Endothelial cell of umbilical vein (primary cell): ENCODE results near the gene ZFP36. TPM values are rescaled to one million over a fixed set of nuclear protein-coding genes. Genes with fewer than 3 reads are reported as not detected.
"Not testable (repeated sequence)": the region's sequence is repeated elsewhere in the genome, so short reads cannot be mapped to it uniquely, and the experiment has no call there.

Experiments used
- BruUV-seq: library from RNA; stranded (reverse); fragments of 400-500 nt; replicated peaks from 2 replicates; lab custom pipeline; 2021; lab: Mats Ljungman, UMichigan
- CTCF ChIA-PET: fragments of 300-600, 350-600 bp; sonication (Branson Sonifier 250); formaldehyde crosslinking; loops from one replicate; lab custom pipeline; 2021; ENCODE audit warnings: antibody characterized with exemption, inconsistent platforms; lab: Charles Lee
- POLR2A ChIA-PET: fragments of 300-600, 350-600 bp; sonication (Branson Sonifier 250); formaldehyde crosslinking; loops from one replicate; lab custom pipeline; 2021; ENCODE audit warnings: antibody characterized with exemption, inconsistent platforms; lab: Charles Lee
- DNase-seq: peaks from one replicate; pipeline ENCODE4 v3.0.0-alpha.2; 2011; ENCODE audit warnings: low read depth, low spot score
- FAIRE-seq: peaks from 2 replicates; lab custom pipeline; 2011; peaks lifted over from hg19 to GRCh38; lab: Jason Lieb, UNC
- H2AFZ ChIP-seq: 2 replicates; pipeline ENCODE4 v1.6.0; 2012; ENCODE audit warnings: low read depth, low read length, control low read depth, inconsistent platforms
- H3K27ac ChIP-seq: 2 replicates; pipeline ENCODE4 v1.5.1; 2011; ENCODE audit warnings: low read depth, mild to moderate bottlenecking, control low read depth, low read length, moderate library complexity; ENCODE audit not compliant: insufficient read depth
- H3K27me3 ChIP-seq, 2 experiments: 2 replicates each; pipeline versions ENCODE4 v1.6.0 to v1.6.1; 2011; ENCODE audit warnings: low read length in 2 of 2, mixed read lengths in 1 of 2; ENCODE audit not compliant: control insufficient read depth in 2 of 2, insufficient read depth in 2 of 2
- H3K36me3 ChIP-seq, 2 experiments: 2 replicates in 1 of 2; 3 replicates in 1 of 2; pipeline ENCODE4 v1.5.1; 2011; ENCODE audit warnings: low read length in 2 of 2, mild to moderate bottlenecking in 1 of 2, moderate library complexity in 1 of 2; ENCODE audit not compliant: control insufficient read depth in 2 of 2, insufficient read depth in 2 of 2; ENCODE audit errors: extremely low read depth in 1 of 2
- H3K4me1 ChIP-seq: 3 replicates; pipeline ENCODE4 v1.5.1; 2011; ENCODE audit warnings: mild to moderate bottlenecking, low read length; ENCODE audit not compliant: control insufficient read depth, insufficient read depth; ENCODE audit errors: extremely low read depth
- H3K4me2 ChIP-seq: 2 replicates; pipeline ENCODE4 v1.6.1; 2011; ENCODE audit warnings: low read length, control low read depth, mixed read lengths; ENCODE audit not compliant: insufficient read depth
- H3K4me3 ChIP-seq, 3 experiments: fragments of 200-600 bp in 1 of 3; sonication (generic), shearing (Covaris generic) in 1 of 3; replicated peaks in 1 of 3; 2 replicates each; pipeline ENCODE4 v1.5.1; 2011 to 2016; ENCODE audit warnings: control low read depth in 3 of 3, low read length in 3 of 3, mild to moderate bottlenecking in 2 of 3, inconsistent platforms in 1 of 3, low read depth in 1 of 3, moderate library complexity in 1 of 3; ENCODE audit not compliant: insufficient read depth in 1 of 3
- H3K79me2 ChIP-seq: 2 replicates; pipeline ENCODE4 v1.6.0; 2012; ENCODE audit warnings: low read length, inconsistent platforms; ENCODE audit not compliant: control insufficient read depth, insufficient read depth
- H3K9ac ChIP-seq: replicated peaks from 2 replicates; pipeline ENCODE3; 2011; ENCODE audit warnings: low read length, control low read depth; ENCODE audit not compliant: insufficient read depth; ENCODE audit errors: extremely low read depth
- H3K9me1 ChIP-seq: replicated peaks from 3 replicates; pipeline ENCODE4 v1.6.0; 2011; ENCODE audit warnings: mild to moderate bottlenecking, low read length; ENCODE audit not compliant: control insufficient read depth, insufficient read depth; ENCODE audit errors: extremely low read depth
- H3K9me3 ChIP-seq: replicated peaks from 2 replicates; pipeline ENCODE4 v1.5.1; 2012; ENCODE audit warnings: low read length, inconsistent platforms; ENCODE audit not compliant: control insufficient read depth, insufficient read depth
- H4K20me1 ChIP-seq: replicated peaks from 2 replicates; pipeline ENCODE3; 2011; ENCODE audit warnings: mild to moderate bottlenecking, low read length; ENCODE audit not compliant: control insufficient read depth, insufficient read depth; ENCODE audit errors: extremely low read depth
- dilution Hi-C: fragments of 300-500 bp; cut with MboI; formaldehyde crosslinking; loops from one replicate; pipeline ENCODE4 v1.15.0; 2019; ENCODE audit warnings: low sequenced_read_pairs; ENCODE audit not compliant: extremely low pct_ligation_motif_present
- intact Hi-C: fragments of 100-400 bp; cut with micrococcal nuclease; formaldehyde crosslinking; loops from one replicate; pipeline ENCODE4 v1.10.0; 2022
- polyA plus RNA-seq, 4 experiments: library from polyadenylated mRNA; depleted of rRNA in 3 of 4; stranded (reverse) in 3 of 4; unstranded in 1 of 4; fragments of >200 nt; gene quantifications; 2 replicates each; pipeline versions ENCODE4 v1.2.1 to v1.2.3, GENCODE V29; 2011 to 2012; ENCODE audit warnings: missing spikeins in 1 of 4
- total RNA-seq: library from RNA; stranded (reverse); gene quantifications from 2 replicates; pipeline ENCODE4 v1.2.3, GENCODE V29; 2021
- TF ChIP-seq, protein P1 (sequence below), 2 donors: IDR thresholded peaks; 1 replicate in 1 of 2; 2 replicates in 1 of 2; pipeline ENCODE4 v1.5.1; 2011; ENCODE audit warnings: low read length in 2 of 2, mild to moderate bottlenecking in 2 of 2, moderate library complexity in 2 of 2, control low read depth in 1 of 2, inconsistent platforms in 1 of 2, low read depth in 1 of 2; ENCODE audit not compliant: insufficient read depth in 1 of 2; ENCODE audit errors: extremely low read depth in 1 of 2

ZFP36 gene
- total and polyA plus RNA-seq, 2 donors (not counting 3 experiments of a cell fraction or from before 2014, with no cell fraction given) = 12.2 to 21.7 TPM

DNA sequence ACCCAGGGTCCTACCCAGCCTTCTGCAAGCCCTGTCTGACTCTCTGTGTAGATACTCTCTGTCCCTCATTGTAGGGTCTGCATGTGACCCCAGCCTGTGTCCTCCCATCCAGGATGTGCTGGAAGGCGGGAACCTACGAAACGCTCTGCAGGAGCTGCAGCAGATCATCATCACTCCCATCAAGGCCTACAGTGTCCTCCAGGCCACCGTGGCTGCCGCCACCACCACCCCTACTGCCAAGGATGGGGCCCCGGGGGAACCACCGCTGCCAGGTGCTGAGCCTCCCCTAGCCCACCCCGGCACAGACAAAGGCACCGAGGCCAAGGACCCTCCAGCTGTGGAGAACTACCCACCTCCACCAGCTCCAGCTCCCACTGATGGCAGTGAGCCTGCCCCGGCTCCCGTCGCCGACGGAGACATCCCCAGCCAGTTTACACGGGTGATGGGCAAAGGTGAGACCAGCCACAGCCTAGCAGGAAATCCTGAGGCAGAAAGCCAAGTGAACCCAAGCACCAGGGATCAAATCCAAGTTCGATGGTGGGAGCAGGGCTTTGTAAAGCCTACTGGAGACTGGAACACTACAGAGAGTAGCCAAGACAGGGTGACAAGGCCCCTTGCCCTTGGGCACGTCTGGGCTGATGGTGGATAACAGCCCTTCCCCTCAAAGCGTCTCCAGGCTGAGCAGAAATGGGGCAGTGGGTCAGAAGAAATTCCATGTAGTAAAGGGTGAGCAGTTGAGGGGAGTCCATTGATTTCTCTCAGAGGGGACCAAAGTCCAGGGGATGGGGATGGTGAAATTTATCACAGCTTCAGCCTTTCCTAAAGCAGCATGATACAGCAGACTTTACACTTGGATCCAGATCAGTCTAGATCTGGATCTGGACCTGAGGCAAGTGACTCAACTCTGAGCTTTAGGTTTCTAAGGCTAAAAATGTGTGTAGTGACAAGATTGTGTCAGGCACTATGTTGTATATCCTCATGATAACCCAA is 29.0 kb upstream of the ZFP36 start:
- ChIA-PET POLR2A (no interaction called here), CTCF (no interaction called here)
- no TSS peak for BruUV-seq
- Histone ChIP-seq H3K27me3 (no peaks in the 10 kb centered on the region), H3K4me1 (peaks cover 7% of the 10 kb centered on the region), H3K4me2 (no peak overlapping the region), H3K9me3 (no peaks in the 10 kb centered on the region), H3K9me1 (no peaks in the 10 kb centered on the region), H3K79me2 (peaks cover 2% of the 10 kb centered on the region), H3K9ac (no peak overlapping the region), H4K20me1 (no peaks in the 10 kb centered on the region), H3K36me3 (peaks cover 26 to 63% of the 10 kb centered on the region in 2 experiments), H2AFZ (no peak overlapping the region), H3K27ac (no peak overlapping the region), H3K4me3 (no peak overlapping the region)
- intact Hi-C loops (no loop called here), dilution Hi-C loops (no loop called here)
- no peak for DNase-seq
- TF ChIP-seq, protein P1, sequence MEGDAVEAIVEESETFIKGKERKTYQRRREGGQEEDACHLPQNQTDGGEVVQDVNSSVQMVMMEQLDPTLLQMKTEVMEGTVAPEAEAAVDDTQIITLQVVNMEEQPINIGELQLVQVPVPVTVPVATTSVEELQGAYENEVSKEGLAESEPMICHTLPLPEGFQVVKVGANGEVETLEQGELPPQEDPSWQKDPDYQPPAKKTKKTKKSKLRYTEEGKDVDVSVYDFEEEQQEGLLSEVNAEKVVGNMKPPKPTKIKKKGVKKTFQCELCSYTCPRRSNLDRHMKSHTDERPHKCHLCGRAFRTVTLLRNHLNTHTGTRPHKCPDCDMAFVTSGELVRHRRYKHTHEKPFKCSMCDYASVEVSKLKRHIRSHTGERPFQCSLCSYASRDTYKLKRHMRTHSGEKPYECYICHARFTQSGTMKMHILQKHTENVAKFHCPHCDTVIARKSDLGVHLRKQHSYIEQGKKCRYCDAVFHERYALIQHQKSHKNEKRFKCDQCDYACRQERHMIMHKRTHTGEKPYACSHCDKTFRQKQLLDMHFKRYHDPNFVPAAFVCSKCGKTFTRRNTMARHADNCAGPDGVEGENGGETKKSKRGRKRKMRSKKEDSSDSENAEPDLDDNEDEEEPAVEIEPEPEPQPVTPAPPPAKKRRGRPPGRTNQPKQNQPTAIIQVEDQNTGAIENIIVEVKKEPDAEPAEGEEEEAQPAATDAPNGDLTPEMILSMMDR (IDR thresholded peaks at IDR 0.05; ENCODE audit: extremely low read depth in 1 of 2, insufficient read depth in 1 of 2, low read depth in 1 of 2, low read length in 2 of 2) = no peak
- FAIRE-seq = no peak

DNA sequence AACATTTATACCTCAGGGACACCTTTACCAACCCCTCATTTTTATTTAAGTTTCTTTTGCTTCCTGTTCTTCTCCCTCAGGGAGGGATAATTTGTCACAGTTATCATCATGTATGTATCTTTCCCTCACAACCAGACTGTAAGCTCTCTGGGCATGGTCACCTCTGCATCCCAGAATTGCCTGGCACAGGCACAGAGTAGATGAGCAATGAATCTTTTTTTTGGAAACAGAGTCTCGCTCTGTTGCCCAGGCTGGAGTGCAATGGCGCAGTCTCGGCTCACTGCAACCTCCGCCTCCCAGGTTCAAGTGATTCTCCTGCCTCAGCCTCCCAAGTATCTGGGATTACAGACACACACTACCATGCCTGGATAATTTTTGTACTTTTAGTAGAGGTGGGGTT is 27.3 kb upstream of the ZFP36 start:
- H3K9me3 ChIP-seq, H3K79me2 ChIP-seq, intact Hi-C loops, H3K4me1 ChIP-seq, dilution Hi-C loops, DNase-seq, H4K20me1 ChIP-seq, CTCF ChIA-PET, H3K4me2 ChIP-seq, H2AFZ ChIP-seq, BruUV-seq, H3K27me3 ChIP-seq, H3K27ac ChIP-seq, H3K9me1 ChIP-seq, H3K4me3 ChIP-seq, H3K9ac ChIP-seq, POLR2A ChIA-PET, FAIRE-seq: not testable (repeated sequence)
- H3K36me3 ChIP-seq = peaks cover 26 to 72% of the 10 kb centered on the region in 2 experiments
